Esophagus muscularis mucosa (tissue), 4 donors: ENCODE measurements around the gene ZC3H10. TPM values are rescaled to one million over a fixed set of nuclear protein-coding genes. Genes with fewer than 3 reads are reported as not detected.

Experiments used
- DNase-seq: peaks from one replicate; pipeline ENCODE4 v3.0.0-alpha.2; 2017; ENCODE audit errors: extremely low spot score
- H3K27ac ChIP-seq, 4 donors: fragments of 200-600 bp; sonication (generic); replicated peaks in 1 of 4; 1 replicate in 3 of 4; 2 replicates in 1 of 4; pipeline ENCODE4 v1.5.1; 2016 to 2019; ENCODE audit warnings: mild to moderate bottlenecking in 1 of 4
- H3K27me3 ChIP-seq, 4 donors: fragments of 200-600 bp; sonication (generic); one replicate each; pipeline versions ENCODE4 v1.5.1 to v1.6.0; 2016 to 2019
- H3K36me3 ChIP-seq, 4 donors: fragments of 200-600 bp; sonication (generic); one replicate each; pipeline ENCODE4 v1.5.1; 2016 to 2019
- H3K4me1 ChIP-seq, 4 donors: fragments of 200-600 bp; sonication (generic); one replicate each; pipeline ENCODE4 v1.5.1; 2016 to 2019
- H3K4me3 ChIP-seq, 4 donors: fragments of 200-600 bp; sonication (generic); 1 replicate in 2 of 4; 2 replicates in 2 of 4; pipeline ENCODE4 v1.5.1; 2016 to 2019; ENCODE audit warnings: mild to moderate bottlenecking in 4 of 4, moderate library complexity in 1 of 4
- H3K9me3 ChIP-seq, 4 donors: fragments of 200-600 bp; sonication (generic); 1 replicate in 3 of 4; 2 replicates in 1 of 4; pipeline ENCODE4 v1.5.1; 2016 to 2019
- CTCF ChIP-seq, 3 experiments: fragments of 200-600 bp in 2 of 3; fragments of 450-650 bp in 1 of 3; sonication (generic) in 2 of 3; IDR thresholded peaks; one replicate each; pipeline ENCODE4 v1.5.1; 2017 to 2019; ENCODE audit warnings: antibody characterized with exemption in 3 of 3, mild to moderate bottlenecking in 2 of 3, moderate library complexity in 1 of 3
- EP300 ChIP-seq: sonication (generic); formaldehyde crosslinking; IDR thresholded peaks from one replicate; pipeline ENCODE4 v1.6.1; 2017; ENCODE audit warnings: antibody characterized with exemption
- POLR2A ChIP-seq: fragments of 450-650 bp; IDR thresholded peaks from one replicate; pipeline ENCODE4 v1.6.1; 2017; ENCODE audit warnings: antibody characterized with exemption, moderate library complexity, mild to moderate bottlenecking, low read depth
- POLR2AphosphoS5 ChIP-seq, 2 donors: sonication (generic); formaldehyde crosslinking; IDR thresholded peaks; one replicate each; pipeline ENCODE4 v1.6.1; 2017; ENCODE audit warnings: antibody characterized with exemption in 2 of 2
- WGBS: methylation state at CpG from one replicate; pipeline ENCODE4 v1.1.5; 2018; 5-methylcytosine and 5-hydroxymethylcytosine counted together
- intact Hi-C: fragments of 100-400 bp; cut with DNase I; formaldehyde crosslinking; loops from one replicate; pipeline ENCODE4 v1.15.1; 2023
- total RNA-seq, 4 donors: library from RNA; depleted of rRNA; stranded (reverse); fragments of >200 nt; gene quantifications; one replicate each; pipeline versions ENCODE4 v1.1.0 to v1.2.1, GENCODE V29; 2016

Gene ZC3H10
- total RNA-seq, 4 donors from 2014 or later = 5.0 to 7.9 (median 6.6) TPM

GRCh38 chr12:56127888-56128669 lies 10.0 kb downstream of the ZC3H10 start, which contains the start of gene ESYT1:
ESYT1 (plus strand) TSS chr12:56128267; CDS start chr12:56128320, 53 bp downstream.
- TF ChIP-seq POLR2A (peak; percentile 96), POLR2AphosphoS5 (IDR thresholded peaks at IDR 0.05) (peak; percentile 99), CTCF (IDR thresholded peaks at IDR 0.05) (peak in 1 of 3 experiments; percentile 13), EP300 (no peak)
- Histone ChIP-seq H3K9me3 (no peaks in the 10 kb centered on the region), H3K4me3 (peak within 1 kb of the TSS; percentile 78 to 91 (median 87)), H3K4me1 (peaks cover 40 to 60% (median 52%) of the 10 kb centered on the region in 4 donors), H3K36me3 (peaks cover 16 to 31% (median 28%) of the 10 kb centered on the region in 4 donors), H3K27me3 (no peaks in the 10 kb centered on the region), H3K27ac (peak within 1 kb of the TSS; percentile 94 to 98 (median 98))
- WGBS = 0% methylated on average over 29 of the region's 49 CpGs
- intact Hi-C loops = loop anchor here (2.0 to 10.0 kb wide), 3 partner anchors 61 to 507 kb away; partner anchors contain the start of genes BAZ2A, SMARCC2 and SPRYD4
- peak; percentile 100 for DNase-seq

- WGBS = 0% methylated on average over 19 of the region's 20 CpGs
- peak overlapping the region; percentile 94 to 98 (median 98) for H3K27ac ChIP-seq
- peak overlapping the region; percentile 78 to 91 (median 87) for H3K4me3 ChIP-seq
- H3K36me3 ChIP-seq = peaks cover 23 to 37% (median 35%) of the 10 kb centered on the region in 4 donors
- no peaks in the 10 kb centered on the region for H3K9me3 ChIP-seq
- intact Hi-C loops = loop anchor here (10.0 kb wide), 2 partner anchors 336 to 506 kb away; partner anchors contain the start of genes BAZ2A and SPRYD4
- no peak for DNase-seq
- no peak for TF ChIP-seq CTCF (IDR thresholded peaks at IDR 0.05)
- no peak for TF ChIP-seq POLR2A
- no peak for TF ChIP-seq POLR2AphosphoS5 (IDR thresholded peaks at IDR 0.05)
- TF ChIP-seq EP300 = no peak
- H3K27me3 ChIP-seq = no peaks in the 10 kb centered on the region
- peaks cover 37 to 55% (median 49%) of the 10 kb centered on the region in 4 donors for H3K4me1 ChIP-seq
These were observed 10.7 kb downstream of the ZC3H10 start for GRCh38 chr12:56128670-56129205.

GRCh38 chr12:56129206-56129941 lies 11.3 kb downstream of the ZC3H10 start:
- H3K9me3 ChIP-seq = no peaks in the 10 kb centered on the region
- WGBS = 4% methylated on average over 14 of the region's 29 CpGs
- H3K27me3 ChIP-seq = no peaks in the 10 kb centered on the region
- intact Hi-C loops = loop anchor here (10.0 kb wide), 2 partner anchors 335 to 505 kb away; partner anchors contain the start of genes BAZ2A and SPRYD4
- H3K36me3 ChIP-seq = peaks cover 29 to 44% (median 41%) of the 10 kb centered on the region in 4 donors
- H3K27ac ChIP-seq = peak overlapping the region; percentile 94 to 98 (median 98)
- H3K4me3 ChIP-seq = peak overlapping the region; percentile 78 to 91 (median 87)
- TF ChIP-seq EP300 (no peak), POLR2AphosphoS5 (IDR thresholded peaks at IDR 0.05) (peak; percentile 74 to 81)
- no peak for DNase-seq
- peaks cover 37 to 52% (median 49%) of the 10 kb centered on the region in 4 donors for H3K4me1 ChIP-seq

- H3K9me3 ChIP-seq = no peaks in the 10 kb centered on the region
- H3K27ac ChIP-seq = peak overlapping the region; percentile 94 to 98 (median 98)
- peak in 1 of 2 donors; percentile 18 for TF ChIP-seq POLR2AphosphoS5 (IDR thresholded peaks at IDR 0.05)
- TF ChIP-seq POLR2A = no peak
- H3K4me3 ChIP-seq = peak overlapping the region; percentile 78 to 91 (median 87)
- 44% methylated on average over 17 of the region's 22 CpGs for WGBS
- intact Hi-C loops = loop anchor here (10.0 kb wide), 2 partner anchors 335 to 505 kb away; partner anchors contain the start of genes BAZ2A and SPRYD4
- no peaks in the 10 kb centered on the region for H3K27me3 ChIP-seq
- H3K36me3 ChIP-seq = peaks cover 36 to 50% (median 48%) of the 10 kb centered on the region in 4 donors
- H3K4me1 ChIP-seq = peaks cover 36 to 46% (median 44%) of the 10 kb centered on the region in 4 donors
- no peak for DNase-seq
These were observed 12.0 kb downstream of the ZC3H10 start for GRCh38 chr12:56129942-56130495.

GRCh38 chr12:56130876-56131275 lies 12.8 kb downstream of the ZC3H10 start:
- no peak for TF ChIP-seq CTCF (IDR thresholded peaks at IDR 0.05)
- TF ChIP-seq POLR2AphosphoS5 (IDR thresholded peaks at IDR 0.05) = no peak
- no peak for TF ChIP-seq EP300
- TF ChIP-seq POLR2A = no peak
- Histone ChIP-seq H3K27ac (peak overlapping the region; percentile 94 to 98 (median 98)), H3K27me3 (no peaks in the 10 kb centered on the region), H3K4me3 (peak overlapping the region in 1 of 4 donors; percentile 85), H3K9me3 (no peaks in the 10 kb centered on the region), H3K36me3 (peaks cover 43 to 58% (median 56%) of the 10 kb centered on the region in 4 donors), H3K4me1 (peaks cover 28 to 37% (median 36%) of the 10 kb centered on the region in 4 donors)
- no peak for DNase-seq
- WGBS = 94% methylated on average over 4 of the region's 4 CpGs
- intact Hi-C loops = no loop called here
